ENCODE results near the gene RALGPS2.
"Not testable (repeated sequence)": the region's sequence is repeated elsewhere in the genome, so short reads cannot be mapped to it uniquely, and the experiment has no call there.

Gene RALGPS2

DNA sequence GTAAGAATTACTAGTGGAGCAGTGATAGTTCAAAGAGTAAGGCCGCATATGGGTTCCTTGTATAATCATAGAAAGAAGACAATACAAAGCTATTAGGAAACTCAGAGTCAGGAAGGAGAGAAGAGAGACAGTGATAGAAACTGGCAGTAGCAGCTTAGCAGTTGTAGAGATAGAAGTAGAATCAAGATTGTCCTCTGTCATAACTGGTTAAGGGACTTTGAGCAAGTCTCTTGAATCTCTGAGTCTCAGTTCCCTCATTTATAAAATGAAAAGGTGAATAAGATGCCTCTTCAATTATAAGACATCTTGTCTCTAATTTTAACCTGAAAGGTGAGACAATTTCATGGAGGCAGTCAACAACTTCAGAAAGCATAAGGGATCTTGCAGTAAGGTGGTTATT is 6.5 kb upstream of the RALGPS2 start:
- H3K4me3 ChIP-seq: no peak overlapping the region

DNA sequence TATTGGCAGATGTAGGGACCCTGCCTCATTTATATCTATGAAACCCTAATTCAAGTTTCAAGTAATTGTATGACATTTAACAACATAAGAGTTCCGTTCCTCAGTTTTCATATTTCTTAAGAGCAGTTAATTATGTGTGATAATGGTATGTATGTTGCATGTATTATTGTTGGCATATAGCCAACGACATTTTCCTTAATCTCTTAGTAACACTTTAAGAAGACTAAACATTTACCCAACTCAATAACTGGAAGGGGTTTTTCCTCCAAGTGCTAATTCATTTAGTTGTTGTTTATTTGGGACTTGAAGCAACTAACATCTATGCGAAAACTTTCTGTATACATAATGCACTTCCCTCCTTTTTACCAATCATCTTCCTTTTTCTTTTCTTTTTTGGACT is 1.5 kb upstream of the RALGPS2 start:
- Histone ChIP-seq H3K27ac (peak overlapping the region in 1 of 21 experiments; percentile 86), H3K4me3 (no peak overlapping the region)

More for the DNA sequence above, 6.5 kb upstream of the RALGPS2 start:
- H3K27ac ChIP-seq: no peak overlapping the region

DNA sequence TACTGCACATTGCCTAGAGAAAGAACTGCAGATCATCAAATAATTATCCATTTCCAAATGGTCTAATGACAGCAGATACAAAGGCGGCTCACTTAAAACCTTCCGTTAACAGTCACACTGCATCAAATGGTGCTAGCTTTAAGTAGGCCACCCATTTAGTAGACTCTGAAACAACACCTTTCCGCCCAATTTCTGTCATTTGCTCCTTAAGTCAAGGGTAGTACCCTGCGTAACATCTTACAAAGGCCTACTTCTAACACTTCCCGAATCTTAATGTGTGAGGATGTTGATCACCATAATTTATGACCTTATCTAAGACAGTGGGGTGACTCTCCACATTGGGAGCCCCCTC is 692 bp upstream of the RALGPS2 start:
- peak overlapping the region in 11 of 21 experiments; percentile 76 to 90 (median 84) for H3K27ac ChIP-seq

DNA sequence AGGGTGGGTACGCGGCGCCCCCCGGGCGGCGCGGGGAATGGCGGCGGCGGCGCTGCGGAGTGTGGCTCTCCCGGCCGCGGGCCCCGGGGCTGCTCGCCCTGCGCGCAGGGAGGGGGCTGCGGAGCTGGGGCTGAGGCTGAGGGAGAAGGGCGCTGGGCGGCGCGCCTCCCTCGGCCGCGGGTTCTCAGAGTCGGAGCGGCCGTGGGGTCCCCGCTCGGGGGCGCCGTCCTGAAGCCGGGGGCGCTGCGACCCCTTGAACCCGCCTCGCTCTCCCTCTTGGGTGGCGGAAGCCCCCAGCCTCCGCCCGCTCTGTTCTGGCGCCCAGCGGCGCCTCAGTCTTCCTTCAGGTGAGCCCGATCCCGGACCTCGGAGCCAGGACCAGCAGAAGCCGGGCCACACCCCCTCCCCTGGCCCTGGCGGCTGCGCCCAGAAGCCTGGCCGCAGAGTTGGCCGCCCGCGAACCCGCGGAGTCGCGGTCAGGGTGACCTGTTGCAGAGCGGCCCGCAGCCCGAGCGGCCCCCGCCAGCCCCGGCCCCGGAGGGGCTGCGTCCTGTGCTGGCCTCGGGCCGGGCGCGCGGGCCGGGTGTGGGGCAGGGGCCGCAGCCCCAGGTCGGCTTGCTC is 532 bp downstream of the RALGPS2 start:
- H3K4me3 ChIP-seq: peak overlapping the region; percentile 64 to 97 (median 79)
- H3K27ac ChIP-seq: peak overlapping the region; percentile 40 to 90 (median 84)

More for the DNA sequence above, 692 bp upstream of the RALGPS2 start:
- H3K4me3 ChIP-seq: peak overlapping the region; percentile 64 to 97 (median 79)

DNA sequence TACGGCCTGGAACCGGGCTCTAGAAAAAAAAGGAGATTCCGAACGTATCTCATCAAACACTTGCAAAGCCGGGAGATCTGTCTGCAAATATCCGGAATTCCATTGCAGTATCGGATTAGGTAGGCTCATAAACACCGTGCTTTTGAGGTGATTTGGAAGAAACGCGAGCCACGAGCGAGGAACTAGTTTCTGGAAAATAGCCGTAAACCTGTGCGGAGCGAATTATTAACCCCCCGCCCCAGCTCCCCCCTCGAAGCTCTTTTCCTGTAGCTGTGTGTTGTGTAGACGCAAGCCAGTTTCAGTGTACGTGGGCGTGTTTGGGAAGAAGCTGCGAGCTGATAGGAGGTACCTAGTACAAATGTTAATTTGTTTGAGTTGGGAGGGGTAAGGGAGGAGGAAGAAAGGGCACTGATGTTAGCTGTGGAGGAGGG is 1.1 kb downstream of the RALGPS2 start:
- Histone ChIP-seq H3K27ac (peak overlapping the region; percentile 40 to 90 (median 84)), H3K4me3 (peak overlapping the region; percentile 64 to 97 (median 79))

DNA sequence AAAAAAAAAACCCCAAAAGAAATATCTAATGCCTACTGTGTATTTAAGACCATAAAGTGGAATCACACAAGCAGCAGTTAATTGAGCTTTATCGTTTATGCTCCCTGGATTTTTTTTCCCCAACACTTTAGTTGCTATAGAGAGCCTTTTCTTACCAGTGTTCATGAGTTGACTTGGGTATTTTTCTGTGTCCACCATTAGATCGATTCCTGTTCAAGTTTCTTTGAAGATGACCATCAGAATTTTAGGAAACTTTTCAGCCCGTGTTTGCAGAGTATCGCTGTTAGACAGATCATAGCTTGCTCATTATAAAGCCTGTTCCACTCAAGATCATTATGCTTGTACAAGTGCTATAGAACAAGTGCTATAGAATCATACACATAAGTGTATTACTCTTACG is 1.5 kb downstream of the RALGPS2 start:
- H3K27ac ChIP-seq: peak overlapping the region in 3 of 21 experiments; percentile 64 to 86 (median 84)
- peak overlapping the region in 5 of 7 experiments; percentile 71 to 97 (median 90) for H3K4me3 ChIP-seq

DNA sequence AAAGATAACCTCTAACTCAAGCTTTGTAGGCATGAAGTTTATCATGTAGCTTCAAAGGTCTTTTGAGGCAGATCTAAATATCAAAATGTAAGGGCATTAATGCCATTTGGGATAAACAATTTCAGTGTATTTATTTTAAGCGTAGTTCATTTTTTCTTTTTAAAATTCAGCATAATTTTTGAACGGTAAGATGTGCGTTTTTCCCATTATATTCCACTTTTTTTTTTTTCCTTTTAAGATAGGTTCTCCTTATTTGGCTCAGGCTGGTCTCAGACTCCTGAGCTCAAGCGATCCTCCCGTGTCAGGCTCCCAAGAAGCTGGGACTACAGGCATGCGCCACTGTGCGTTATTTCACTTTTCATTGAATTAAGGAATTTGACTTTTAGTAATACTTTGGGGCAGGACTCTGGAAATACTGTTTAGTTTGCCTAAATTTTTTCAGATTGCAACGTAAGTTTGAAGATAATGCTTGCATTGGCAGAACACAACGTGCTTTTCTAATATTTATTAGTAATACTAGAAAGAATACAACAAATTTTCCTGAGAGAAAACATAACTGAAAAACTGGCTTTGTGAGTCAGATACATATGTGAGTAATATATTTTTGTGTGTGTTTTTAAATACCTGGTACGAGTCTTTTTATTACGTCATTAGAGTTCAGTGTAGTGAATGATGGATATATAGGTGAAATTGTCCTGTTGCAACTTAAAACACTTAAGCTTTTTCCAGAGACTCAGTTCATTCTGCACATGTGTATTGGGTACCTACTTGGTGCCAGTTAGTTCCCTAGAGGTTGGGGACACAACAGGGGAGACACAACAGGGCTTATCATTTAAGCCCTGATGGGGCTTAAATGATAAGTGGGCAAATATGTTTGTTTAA is 2.2 kb downstream of the RALGPS2 start:
- Histone ChIP-seq H3K4me3 (peak overlapping the region in 3 of 7 experiments; percentile 90 to 97 (median 97)), H3K27ac (no peak overlapping the region)

DNA sequence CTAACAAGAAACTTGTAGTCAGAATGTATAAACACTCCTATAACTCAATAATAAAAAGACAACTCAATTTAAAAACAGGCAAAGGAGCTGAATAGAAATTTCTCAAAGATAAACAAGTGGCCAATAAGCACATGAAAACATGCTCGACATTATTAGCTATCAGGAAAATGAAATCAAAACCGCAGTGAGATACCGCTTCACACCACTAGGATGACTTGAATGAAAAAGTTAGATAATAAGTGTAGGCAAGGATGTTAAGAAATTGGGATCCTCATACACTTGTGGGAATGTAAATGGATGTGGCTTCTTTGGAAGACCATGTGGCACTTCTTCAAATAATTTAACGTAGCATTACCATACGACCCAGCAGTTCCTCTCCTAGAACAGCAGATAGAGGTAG is 8.9 kb downstream of the RALGPS2 start:
- H3K27ac ChIP-seq: no peak overlapping the region
- H3K4me3 ChIP-seq: no peak overlapping the region

DNA sequence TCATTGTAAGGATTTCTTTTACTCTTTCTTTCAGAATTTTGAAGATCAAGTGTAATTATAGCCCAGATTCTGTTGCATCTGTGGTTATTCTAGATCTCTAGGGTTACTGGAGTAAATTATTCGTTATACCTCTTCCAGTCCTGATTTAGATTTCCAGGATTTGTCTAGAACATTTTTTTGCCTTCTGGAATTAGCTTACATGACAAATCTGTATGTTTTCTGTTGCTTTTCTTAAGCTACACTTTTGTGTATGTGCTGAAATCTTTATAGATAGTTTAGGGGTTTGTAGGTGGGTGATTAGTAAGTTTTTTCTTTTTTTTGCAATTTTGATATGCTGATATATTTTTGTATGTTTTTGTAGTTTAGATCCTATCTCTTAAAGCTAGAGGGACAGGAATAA is 13.7 kb downstream of the RALGPS2 start:
- H3K27ac ChIP-seq: no peak overlapping the region

DNA sequence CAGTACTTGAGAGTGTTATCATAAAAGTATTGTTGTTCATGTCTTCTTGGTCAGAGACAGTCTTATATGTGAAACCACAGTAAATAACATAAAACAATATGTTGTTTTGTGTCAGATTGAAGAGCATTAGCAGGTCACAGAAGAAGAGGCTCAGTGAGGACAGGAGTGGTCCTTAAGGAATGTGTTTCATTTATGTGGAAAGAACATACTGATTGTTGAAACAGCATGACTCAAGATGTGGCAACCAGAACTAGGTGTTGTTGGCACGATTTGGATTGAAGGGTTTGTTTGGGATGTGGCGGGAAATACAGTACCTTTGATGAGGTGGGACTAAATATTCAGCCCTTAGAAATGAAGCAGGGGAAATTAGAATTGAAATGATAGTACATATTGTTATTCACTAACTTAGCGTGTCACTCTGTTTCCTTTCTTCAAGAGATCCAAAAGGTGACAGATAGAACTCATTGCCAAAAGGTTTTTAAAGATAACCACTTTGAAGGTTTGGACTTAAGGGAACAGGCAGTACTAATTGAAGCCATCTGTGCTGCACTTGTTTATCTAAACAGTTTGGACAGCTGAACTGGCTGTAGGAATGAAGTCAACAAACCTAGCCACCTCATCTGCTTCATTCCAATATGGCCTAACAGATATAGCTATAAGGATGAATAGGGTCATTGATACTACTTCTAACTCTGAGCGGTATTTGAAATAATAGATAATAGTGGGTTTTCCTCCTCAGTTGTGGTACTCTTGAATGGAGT is 14.4 kb downstream of the RALGPS2 start:
- H3K27ac ChIP-seq: no peak overlapping the region

More for the DNA sequence above, 13.7 kb downstream of the RALGPS2 start:
- no peak overlapping the region for H3K4me3 ChIP-seq

DNA sequence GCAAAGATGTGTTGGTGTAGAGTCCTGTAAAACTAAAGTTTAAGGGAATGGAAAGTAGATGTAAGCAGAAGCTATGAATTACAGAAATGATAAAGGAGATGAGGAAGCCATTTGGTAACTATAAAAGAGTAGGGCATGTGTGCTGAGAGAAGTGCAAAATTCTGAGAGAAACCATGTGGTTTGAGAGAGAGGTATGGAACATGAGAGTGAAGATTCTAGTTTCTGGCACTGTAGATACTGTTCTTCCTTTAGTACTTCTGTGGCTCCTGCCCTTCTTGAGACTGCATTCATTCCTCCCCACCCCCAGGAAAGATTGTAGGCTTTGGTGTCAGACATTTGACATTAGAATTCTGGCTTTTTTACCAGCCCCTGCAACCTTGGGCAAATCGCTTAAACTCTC is 15.4 kb downstream of the RALGPS2 start:
- no peak overlapping the region for H3K4me3 ChIP-seq
- H3K27ac ChIP-seq: no peak overlapping the region

More for the DNA sequence above, 14.4 kb downstream of the RALGPS2 start:
- H3K4me3 ChIP-seq: no peak overlapping the region

DNA sequence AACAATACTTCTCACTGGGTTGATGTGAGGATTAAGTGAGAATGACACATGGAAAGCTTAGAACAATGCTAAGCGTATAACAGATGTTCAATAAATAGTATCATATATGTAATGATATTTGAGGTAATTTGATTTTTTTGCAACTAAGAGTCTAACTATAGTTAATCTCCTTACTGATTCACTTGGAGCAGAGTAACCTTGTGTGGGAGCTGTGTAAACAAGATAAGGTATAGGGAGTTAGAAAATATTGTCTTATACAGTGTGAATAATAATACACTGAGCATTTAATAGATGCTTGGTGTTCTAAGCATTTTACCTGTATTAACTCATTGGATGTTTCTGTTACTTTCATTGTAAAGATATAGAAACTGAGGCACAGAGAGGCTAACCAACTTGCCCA is 15.9 kb downstream of the RALGPS2 start:
- Histone ChIP-seq H3K27ac (no peak overlapping the region), H3K4me3 (no peak overlapping the region)

DNA sequence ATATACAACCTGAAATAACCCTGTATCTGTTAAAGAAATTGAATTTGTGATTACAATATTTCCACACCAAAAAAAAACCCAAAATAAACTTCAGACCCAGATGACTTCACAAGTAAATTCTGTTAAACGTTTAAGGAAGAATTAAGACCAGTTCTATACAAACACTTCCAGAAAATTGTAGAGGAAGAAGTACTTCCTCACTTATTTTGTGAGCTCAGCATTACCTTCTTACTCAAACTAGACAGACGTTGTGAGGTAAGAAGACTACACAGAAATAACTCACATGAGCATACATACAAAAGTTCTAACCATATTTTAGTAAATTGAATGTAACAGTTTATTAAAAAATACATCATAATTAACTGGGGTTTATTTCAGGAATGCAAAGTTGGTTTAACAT is 18.8 kb downstream of the RALGPS2 start:
- no peak overlapping the region for H3K27ac ChIP-seq
- no peak overlapping the region for H3K4me3 ChIP-seq

DNA sequence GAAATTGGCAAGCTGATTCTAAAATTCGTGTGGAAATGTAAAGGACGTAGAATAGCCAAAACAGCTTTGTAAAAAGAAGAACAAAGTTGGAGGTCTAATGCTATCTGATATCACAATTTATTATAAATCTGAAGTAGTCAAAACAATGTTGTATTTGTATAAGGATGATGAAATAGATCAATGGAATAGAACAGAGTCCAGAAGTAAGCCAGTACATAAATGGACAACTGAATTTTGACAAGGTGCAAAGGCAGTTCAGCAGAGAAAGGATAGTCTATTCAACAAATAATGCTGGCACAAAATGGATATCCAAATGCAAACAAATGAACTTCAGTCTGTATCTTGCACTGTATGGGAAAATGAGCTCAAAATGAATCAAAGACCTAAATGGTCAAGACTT is 20.2 kb downstream of the RALGPS2 start:
- no peak overlapping the region for H3K27ac ChIP-seq
- no peak overlapping the region for H3K4me3 ChIP-seq

DNA sequence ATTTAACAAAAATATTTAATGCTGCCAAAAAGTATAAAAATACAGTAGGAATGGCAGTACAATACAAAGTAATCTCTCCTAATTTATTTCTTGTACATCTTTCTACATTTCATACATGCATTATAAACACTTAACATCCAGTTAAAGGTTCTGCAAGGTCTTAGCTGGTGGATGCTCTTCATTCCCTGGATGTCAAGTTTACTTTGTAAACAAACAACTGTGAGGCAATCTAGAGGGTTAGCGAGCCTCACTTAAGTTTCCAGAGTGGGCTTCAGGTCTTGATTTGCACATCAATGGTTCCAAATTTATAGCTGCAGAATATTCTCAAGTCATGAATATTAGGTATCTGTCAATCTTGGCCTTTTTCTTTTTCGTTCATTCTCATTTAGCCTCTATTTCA is 21.3 kb downstream of the RALGPS2 start:
- H3K4me3 ChIP-seq: no peak overlapping the region
- no peak overlapping the region for H3K27ac ChIP-seq

DNA sequence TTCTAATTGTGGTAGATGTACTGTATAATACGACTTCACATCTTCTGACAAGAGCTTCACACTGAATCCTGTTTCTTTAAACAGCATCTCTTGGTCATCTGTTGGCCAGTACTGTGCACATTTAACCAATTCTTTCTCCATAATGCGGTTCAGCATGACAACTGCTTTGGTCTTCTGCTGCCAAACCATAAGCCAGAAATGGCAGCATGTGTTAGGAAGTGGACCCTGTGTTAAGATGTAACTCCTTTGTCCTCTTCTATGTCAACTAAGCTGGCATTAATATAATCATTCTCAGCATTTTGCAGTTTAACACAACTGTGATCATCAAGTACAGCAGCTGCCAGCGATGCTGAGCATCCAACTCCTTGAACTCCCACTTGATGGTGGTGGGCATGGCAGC is 22.3 kb downstream of the RALGPS2 start:
- H3K4me3 ChIP-seq, H3K27ac ChIP-seq: not testable (repeated sequence)

DNA sequence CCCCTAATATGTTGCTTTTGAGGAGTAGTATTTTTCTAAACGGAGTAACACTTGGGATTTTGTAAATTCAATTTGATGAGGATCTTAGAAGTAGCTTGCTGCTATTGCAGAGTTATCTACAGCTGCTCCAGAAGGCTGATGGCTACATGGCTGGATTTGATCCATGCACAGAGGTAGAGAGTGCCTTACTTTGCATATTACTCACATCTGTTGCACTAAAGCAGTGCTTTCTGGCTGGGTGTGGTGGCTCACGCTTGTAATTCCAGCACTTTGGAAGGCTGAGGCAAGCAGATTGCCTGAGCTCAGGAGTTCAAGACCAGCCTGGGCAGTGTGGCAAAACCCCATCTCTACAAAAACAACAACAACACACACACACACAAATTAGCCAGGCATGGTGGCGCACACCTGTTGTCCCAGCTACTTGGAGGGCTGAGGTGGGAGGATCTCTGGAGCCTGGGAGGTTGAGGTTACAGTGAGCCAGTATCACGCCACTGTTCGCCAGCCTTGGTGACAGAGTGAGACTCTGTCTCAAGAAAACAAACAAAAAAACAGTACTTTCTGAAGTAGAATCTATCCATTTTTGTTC is 24.6 kb downstream of the RALGPS2 start:
- Histone ChIP-seq H3K4me3 (no peak overlapping the region), H3K27ac (no peak overlapping the region)

DNA sequence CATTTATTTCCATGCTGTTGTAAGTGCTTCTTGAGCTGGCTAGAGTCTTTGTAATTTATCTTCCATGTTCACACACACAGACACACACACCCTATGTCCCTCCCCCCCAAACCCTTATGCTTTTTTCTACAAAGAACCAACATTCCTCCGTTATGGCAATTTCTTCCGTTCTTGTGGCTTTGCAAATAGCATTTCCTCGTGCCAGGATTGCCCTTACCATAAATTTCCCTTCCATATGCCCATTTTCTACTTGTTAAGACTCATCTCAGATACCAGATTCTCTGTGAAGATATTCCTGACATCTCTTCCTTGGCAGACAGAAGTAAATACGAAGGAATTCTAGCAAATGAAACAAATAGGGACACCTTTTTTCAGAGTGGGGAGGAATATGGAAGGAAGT is 26.0 kb downstream of the RALGPS2 start:
- Histone ChIP-seq H3K4me3 (no peak overlapping the region), H3K27ac (no peak overlapping the region)

DNA sequence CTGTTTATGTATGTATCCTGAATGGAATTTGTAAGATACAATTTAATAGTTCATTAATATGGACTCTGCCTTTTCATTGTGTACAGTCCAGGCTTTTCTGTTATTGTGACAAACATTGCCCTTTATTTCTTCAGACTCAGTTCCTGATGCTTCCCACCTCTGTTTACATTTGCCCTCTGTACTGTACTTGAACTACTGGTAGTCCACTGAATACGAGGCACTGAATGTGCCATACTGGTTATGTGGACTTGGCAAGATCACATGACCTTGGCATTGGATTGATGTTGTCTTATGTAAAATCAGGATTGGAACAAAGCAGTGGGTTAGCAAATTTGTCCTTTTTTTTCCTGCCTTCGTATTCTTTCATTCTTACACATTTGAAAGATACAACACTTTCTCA is 27.8 kb downstream of the RALGPS2 start:
- Histone ChIP-seq H3K27ac (no peak overlapping the region), H3K4me3 (no peak overlapping the region)

DNA sequence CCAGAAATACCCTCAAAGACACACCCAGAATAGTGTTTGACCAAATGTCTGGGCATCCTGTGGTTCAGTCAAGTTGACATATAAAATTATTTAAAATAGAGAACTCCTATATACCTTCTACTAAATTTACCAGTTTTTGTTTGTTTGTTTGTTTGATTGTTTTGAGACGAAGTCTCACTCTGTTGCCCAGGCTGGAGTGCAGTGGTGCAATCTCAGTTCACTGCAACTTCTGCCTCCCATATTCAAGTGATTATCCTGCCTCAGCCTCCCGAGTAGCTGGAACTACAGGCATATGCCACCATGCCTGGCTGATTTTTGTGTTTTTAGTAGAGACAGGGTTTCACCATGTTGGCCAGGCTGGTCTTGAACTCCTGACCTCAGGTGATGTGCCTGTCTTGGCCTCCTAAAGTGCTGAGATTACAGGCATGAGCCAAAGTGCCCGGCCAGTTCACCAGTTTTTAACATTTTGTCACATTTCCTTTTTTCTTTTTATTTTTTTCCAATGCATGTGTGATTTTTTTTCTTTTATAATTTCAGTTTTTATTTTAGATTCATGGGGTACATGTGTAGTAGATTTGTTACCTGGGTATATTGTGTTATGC is 29.7 kb downstream of the RALGPS2 start:
- H3K27ac ChIP-seq, H3K4me3 ChIP-seq: not testable (repeated sequence)

All from skin epidermis (tissue), 12 donors.